Measurements from ENCODE around the gene CYP4F12. TPM values are rescaled to one million over a fixed set of nuclear protein-coding genes. Genes with fewer than 3 reads are reported as not detected.

CYP4F12 gene
- total RNA-seq, 1 experiment from 2014 or later, result 1.7 TPM

- Histone ChIP-seq H3K9me3 (ENCODE audit: control insufficient read depth, insufficient read depth, low read depth, low read length) (no peaks in the 10 kb centered on the region), H3K4me3 (ENCODE audit: low read depth in 2 of 2, low read length in 2 of 2) (no peak overlapping the region), H3K36me3 (ENCODE audit: control insufficient read depth, insufficient read depth, low read length) (no peaks in the 10 kb centered on the region), H3K27me3 (ENCODE audit: control insufficient read depth, insufficient read depth, low read length) (no peaks in the 10 kb centered on the region), H3K4me1 (ENCODE audit: control insufficient read depth, insufficient read depth, low read length) (no peaks in the 10 kb centered on the region), H3K27ac (ENCODE audit: low read length) (no peak overlapping the region)
- in situ Hi-C loops (cut with HindIII; ENCODE audit: low pct_unique_long_range_greater_than_20kb, low sequenced_read_pairs), result no loop called here
- POLR2A ChIA-PET, result no interaction called here
- CTCF ChIA-PET, result interaction anchor here (0.6 kb wide), 4 partner anchors 25 to 550 kb away, joined by 3 to 6 read pairs (median 4); no protein-coding TSS in a partner anchor
- no peak for DNase-seq (ENCODE audit: low read depth, low spot score)
- no peak for TF ChIP-seq SIN3A (IDR thresholded peaks at IDR 0.05; ENCODE audit: borderline replicate concordance, insufficient read depth, low read depth, low read length)
- TF ChIP-seq TCF7L2 (IDR thresholded peaks at IDR 0.05; ENCODE audit: low read depth, low read length), result no peak
- BruUV-seq (replicated peaks), result no TSS peak
- intact Hi-C loops (cut with micrococcal nuclease; ENCODE audit: unreplicated experiment), result no loop called here
- ATAC-seq, result no peak
Observed at GRCh38 chr19:15634105-15634504, 38.8 kb upstream of the CYP4F12 start.

DNA sequence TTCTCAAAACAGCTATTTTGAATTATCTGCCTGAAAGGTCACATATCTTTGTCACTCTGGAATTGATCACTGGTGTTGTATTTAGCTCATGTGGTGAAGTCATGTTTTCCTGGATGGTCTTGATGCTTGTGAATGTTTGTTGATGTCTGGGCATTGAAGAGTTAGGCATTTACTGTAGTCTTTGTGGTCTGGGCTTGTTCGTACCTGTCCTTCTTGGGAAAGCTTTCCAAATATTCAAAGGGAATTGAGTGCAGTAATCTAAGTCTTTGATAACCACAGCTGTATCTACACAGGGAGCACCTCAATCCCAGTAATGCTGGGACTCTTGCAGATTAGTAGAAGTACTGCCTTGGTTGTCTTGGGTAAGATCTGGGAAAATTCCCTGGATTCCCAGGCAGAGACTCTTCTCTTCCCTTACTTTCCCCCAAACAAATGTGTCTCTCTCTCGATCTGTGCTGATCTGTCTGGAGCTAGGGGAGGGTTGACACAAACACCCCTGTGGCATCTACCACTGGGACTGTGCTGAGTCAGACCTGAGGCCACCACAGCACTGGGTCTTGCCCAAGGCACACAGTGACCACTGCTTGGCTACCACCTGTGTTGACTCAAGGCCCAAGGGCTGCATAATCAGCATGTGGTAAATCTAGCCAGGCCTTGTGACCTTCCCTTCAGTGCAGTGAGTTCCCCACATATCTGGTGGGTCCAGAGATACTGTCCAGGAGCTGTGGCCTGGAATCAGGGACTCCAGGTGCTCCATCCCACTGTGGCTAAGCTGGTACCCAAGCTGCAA lies 37.7 kb upstream of the CYP4F12 start:
- CTCF ChIA-PET, result interaction anchor here (0.6 to 0.7 kb wide), 2 partner anchors 352 to 525 kb away, joined by 3 to 7 read pairs; no protein-coding TSS in a partner anchor

More for the DNA sequence above, 37.7 kb upstream of the CYP4F12 start:
- POLR2A ChIA-PET, result no interaction called here
- Histone ChIP-seq H3K27me3 (ENCODE audit: control insufficient read depth, insufficient read depth, low read length) (no peaks in the 10 kb centered on the region), H3K27ac (ENCODE audit: low read length) (no peak overlapping the region), H3K36me3 (ENCODE audit: control insufficient read depth, insufficient read depth, low read length) (no peaks in the 10 kb centered on the region), H3K4me1 (ENCODE audit: control insufficient read depth, insufficient read depth, low read length) (no peaks in the 10 kb centered on the region), H3K9me3 (ENCODE audit: control insufficient read depth, insufficient read depth, low read depth, low read length) (no peaks in the 10 kb centered on the region), H3K4me3 (ENCODE audit: low read depth in 2 of 2, low read length in 2 of 2) (no peak overlapping the region)
- no peak for ATAC-seq
- in situ Hi-C loops (cut with HindIII; ENCODE audit: low pct_unique_long_range_greater_than_20kb, low sequenced_read_pairs) (no loop called here), intact Hi-C loops (cut with micrococcal nuclease; ENCODE audit: unreplicated experiment) (no loop called here)
- BruUV-seq (replicated peaks), result no TSS peak
- TF ChIP-seq REST (IDR thresholded peaks at IDR 0.05; ENCODE audit: insufficient read depth in 1 of 2, low read depth in 2 of 2, low read length in 1 of 2) (no peak), POLR2AphosphoS5 (IDR thresholded peaks at IDR 0.05; ENCODE audit: low read depth, low read length) (no peak), CTCF (IDR thresholded peaks at IDR 0.05) (no peak), SIN3A (IDR thresholded peaks at IDR 0.05; ENCODE audit: borderline replicate concordance, insufficient read depth, low read depth, low read length) (no peak), TCF7L2 (IDR thresholded peaks at IDR 0.05; ENCODE audit: low read depth, low read length) (no peak)
- no peak for DNase-seq (ENCODE audit: low read depth, low spot score)
